T-cell (primary cell): ENCODE data around the gene L3MBTL3. TPM values are rescaled to one million over a fixed set of nuclear protein-coding genes. Genes with fewer than 3 reads are reported as not detected.
A peak's percentile ranks its signal among the peaks of the same experiment; 100 is the strongest.

Experiments used
- ATAC-seq, 4 experiments: fragments of 200-7000 bp in 3 of 4; fragments of 150-1000 bp in 1 of 4; cut with Tn5 transposase; replicated peaks in 1 of 4; 1 replicate in 3 of 4; 2 replicates in 1 of 4; pipeline ENCODE4 v1.10.0; 2021; ENCODE audit warnings: moderate library complexity in 3 of 4, mild to moderate bottlenecking in 2 of 4, moderate number of reproducible peaks in 1 of 4
- CTCF ChIA-PET, 2 donors: fragments of 300-600 bp; sonication (Branson Sonifier 250); formaldehyde crosslinking; loops; one replicate each; lab custom pipeline; 2022; ENCODE audit warnings: antibody characterized with exemption in 2 of 2; lab: Charles Lee
- POLR2A ChIA-PET, 2 donors: fragments of 300-600 bp; sonication (Branson Sonifier 250); formaldehyde crosslinking; loops; one replicate each; lab custom pipeline; 2022; ENCODE audit warnings: antibody characterized with exemption in 2 of 2; lab: Charles Lee
- DNase-seq, 35 experiments: peaks; one replicate each; pipeline versions ENCODE4 v3.0.0 to v3.0.0-alpha.2; 2013 to 2023
- H3K27ac ChIP-seq: one replicate; pipeline ENCODE4 v1.5.1; 2013; ENCODE audit warnings: low read length
- H3K27me3 ChIP-seq, 2 experiments: replicated peaks in 1 of 2; 1 replicate in 1 of 2; 2 replicates in 1 of 2; pipeline versions ENCODE4 v1.6.1 to v1.7.0; 2013; ENCODE audit warnings: low read length in 1 of 2, mixed read lengths in 1 of 2; ENCODE audit not compliant: control insufficient read depth in 2 of 2, insufficient read depth in 2 of 2; ENCODE audit errors: extremely low read depth in 1 of 2
- H3K36me3 ChIP-seq, 2 donors: 1 replicate in 1 of 2; 2 replicates in 1 of 2; pipeline versions ENCODE4 v1.6.1 to v1.7.0; 2013; ENCODE audit warnings: low read length in 1 of 2; ENCODE audit not compliant: control insufficient read depth in 2 of 2, insufficient read depth in 1 of 2; ENCODE audit errors: extremely low read depth in 1 of 2
- H3K4me1 ChIP-seq, 2 experiments: 1 replicate in 1 of 2; 2 replicates in 1 of 2; pipeline versions ENCODE4 v1.6.1 to v1.7.0; 2013; ENCODE audit warnings: low read length in 2 of 2, mixed read lengths in 1 of 2; ENCODE audit not compliant: insufficient read depth in 2 of 2, control insufficient read depth in 1 of 2; ENCODE audit errors: extremely low read depth in 1 of 2
- H3K4me3 ChIP-seq, 2 donors: 1 replicate in 1 of 2; 2 replicates in 1 of 2; pipeline versions ENCODE4 v1.5.1 to v1.7.0; 2013; ENCODE audit warnings: mild to moderate bottlenecking in 2 of 2, low read length in 1 of 2, moderate library complexity in 1 of 2; ENCODE audit not compliant: control insufficient read depth in 1 of 2; ENCODE audit errors: extremely low read depth in 1 of 2
- H3K9me3 ChIP-seq: 2 replicates; pipeline ENCODE4 v1.7.0; 2013
- H3K27ac Mint-ChIP-seq, 2 donors: one replicate each; pipeline ENCODE4 v1.8.0; 2020 to 2021; ENCODE audit warnings: mild to moderate bottlenecking in 2 of 2, mixed read lengths in 2 of 2
- H3K27me3 Mint-ChIP-seq, 2 donors: one replicate each; pipeline ENCODE4 v1.8.0; 2021 to 2022; ENCODE audit warnings: mixed read lengths in 2 of 2
- H3K36me3 Mint-ChIP-seq: one replicate; pipeline ENCODE4 v1.8.0; 2021; ENCODE audit warnings: mixed read lengths
- H3K4me1 Mint-ChIP-seq, 3 donors: one replicate each; pipeline ENCODE4 v1.8.0; 2020 to 2022; ENCODE audit warnings: mixed read lengths in 3 of 3, mild to moderate bottlenecking in 1 of 3
- H3K4me3 Mint-ChIP-seq, 3 donors: one replicate each; pipeline ENCODE4 v1.8.0; 2020 to 2022; ENCODE audit warnings: mild to moderate bottlenecking in 3 of 3, mixed read lengths in 3 of 3, moderate library complexity in 3 of 3
- H3K9me3 Mint-ChIP-seq, 3 donors: one replicate each; pipeline ENCODE4 v1.8.0; 2020 to 2022; ENCODE audit warnings: mixed read lengths in 3 of 3
- WGBS: methylation state at CpG from one replicate; pipeline ENCODE4 v1.1.5; 2013; ENCODE audit warnings: missing lambda C conversion rate; ENCODE audit not compliant: insufficient coverage; 5-methylcytosine and 5-hydroxymethylcytosine counted together
- total RNA-seq, 35 experiments: library from RNA in 6 of 35; stranded (reverse) in 6 of 35; fragments of 120-200 nt in 1 of 35; gene quantifications; one replicate each; pipeline versions ENCODE4 v1.2.1 to v1.2.4 and lab custom pipeline; 2013 to 2026

Gene L3MBTL3
- total RNA-seq (10 to 100 TPM; 22.5 to 52.8 (median 30.4) TPM), total RNA-seq (lab: John Stamatoyannopoulos, UW) (20.6 to 62.4 (median 42.7) reads per million in 29 experiments)
- 24.7 TPM for total RNA-seq (2013)

- H3K36me3 Mint-ChIP-seq, result peaks cover 2% of the 10 kb centered on the region
- no peaks in the 10 kb centered on the region for H3K27me3 ChIP-seq
- no peaks in the 10 kb centered on the region for H3K9me3 ChIP-seq
- peak within 1 kb of the TSS; percentile 79 for H3K27ac ChIP-seq
- ATAC-seq (peak; percentile 76 to 82 (median 76)), DNase-seq (peak; percentile 74 to 93 (median 85))
- H3K27ac Mint-ChIP-seq, result peak within 1 kb of the TSS; percentile 99
- peaks cover 6 to 9% of the 10 kb centered on the region in 2 experiments for H3K4me1 ChIP-seq
- no peaks in the 10 kb centered on the region for H3K27me3 Mint-ChIP-seq
- peaks cover 23 to 27% (median 25%) of the 10 kb centered on the region in 3 donors for H3K4me1 Mint-ChIP-seq
- WGBS, result under 1% methylated on average over 12 of the region's 27 CpGs
- CTCF ChIA-PET, result interaction anchor here in 1 of 2 donors (1.3 kb wide), 1 partner anchor 80 kb away, joined by 4 read pairs; no protein-coding TSS in a partner anchor
- H3K36me3 ChIP-seq, result no peaks in the 10 kb centered on the region
- peak within 1 kb of the TSS; percentile 94 to 99 for H3K4me3 ChIP-seq
- POLR2A ChIA-PET, result no interaction called here
- peak within 1 kb of the TSS; percentile 100 for H3K4me3 Mint-ChIP-seq
- no peaks in the 10 kb centered on the region for H3K9me3 Mint-ChIP-seq
Observed at GRCh38 chr6:130018292-130018743, at the start of gene L3MBTL3. Gene L3MBTL3, plus strand, starts transcription at chr6:130018581. Its CDS starts 24,119 bp downstream, at chr6:130042700.

GRCh38 chr6:129969064-129969463 lies 49.3 kb upstream of the L3MBTL3 start:
- H3K36me3 ChIP-seq, result no peaks in the 10 kb centered on the region
- H3K36me3 Mint-ChIP-seq, result peaks cover 6% of the 10 kb centered on the region
- H3K27me3 ChIP-seq, result no peaks in the 10 kb centered on the region
- no peak overlapping the region for H3K4me3 Mint-ChIP-seq
- no peak overlapping the region for H3K27ac ChIP-seq
- H3K4me3 ChIP-seq, result no peak overlapping the region
- 86% methylated on average over 1 of the region's 2 CpGs for WGBS
- no peaks in the 10 kb centered on the region for H3K4me1 Mint-ChIP-seq
- H3K9me3 ChIP-seq, result no peaks in the 10 kb centered on the region
- DNase-seq, result no peak
- no peaks in the 10 kb centered on the region for H3K4me1 ChIP-seq
- ATAC-seq, result no peak
- peaks cover 8 to 15% of the 10 kb centered on the region in 2 donors for H3K27me3 Mint-ChIP-seq
- CTCF ChIA-PET, result interaction anchor here in 1 of 2 donors (0.8 kb wide), 1 partner anchor 13 kb away, joined by 3 read pairs; no protein-coding TSS in a partner anchor
- peaks cover 0 to 4% (median 2%) of the 10 kb centered on the region in 3 donors for H3K9me3 Mint-ChIP-seq
- POLR2A ChIA-PET, result no interaction called here
- H3K27ac Mint-ChIP-seq, result no peak overlapping the region

DNA sequence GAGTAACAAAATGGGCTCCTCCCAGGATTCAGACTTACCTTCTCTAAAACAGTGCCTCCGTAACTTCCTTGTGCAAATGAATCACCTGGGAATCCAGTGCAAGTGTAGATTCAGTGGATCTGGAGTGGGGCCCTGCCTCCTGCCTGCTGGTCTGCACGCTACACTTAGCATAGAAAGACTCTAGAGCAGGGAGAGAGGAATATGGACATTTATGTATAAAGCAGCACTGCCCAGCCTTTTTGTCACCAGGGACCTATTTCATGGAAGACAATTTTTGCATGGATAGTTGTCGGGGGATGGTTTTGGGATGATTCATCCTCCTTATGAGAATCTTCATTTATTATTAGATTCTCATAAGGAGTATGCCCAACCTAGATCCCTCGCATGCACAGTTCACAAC lies 42.3 kb upstream of the L3MBTL3 start:
- no peak for DNase-seq
- no peak overlapping the region for H3K4me3 Mint-ChIP-seq
- H3K36me3 Mint-ChIP-seq, result peaks cover 9% of the 10 kb centered on the region
- Histone ChIP-seq H3K4me3 (no peak overlapping the region), H3K4me1 (no peaks in the 10 kb centered on the region), H3K27ac (no peak overlapping the region), H3K27me3 (no peaks in the 10 kb centered on the region), H3K9me3 (no peaks in the 10 kb centered on the region), H3K36me3 (no peaks in the 10 kb centered on the region)
- ChIA-PET CTCF (no interaction called here), POLR2A (no interaction called here)
- no peak overlapping the region for H3K27ac Mint-ChIP-seq
- H3K27me3 Mint-ChIP-seq, result peaks cover under 1 to 1% of the 10 kb centered on the region in 2 donors
- WGBS, result 100% methylated on average over 1 of the region's 4 CpGs
- H3K4me1 Mint-ChIP-seq, result no peaks in the 10 kb centered on the region
- ATAC-seq, result no peak
- H3K9me3 Mint-ChIP-seq, result peaks cover 8 to 26% (median 14%) of the 10 kb centered on the region in 3 donors

DNA sequence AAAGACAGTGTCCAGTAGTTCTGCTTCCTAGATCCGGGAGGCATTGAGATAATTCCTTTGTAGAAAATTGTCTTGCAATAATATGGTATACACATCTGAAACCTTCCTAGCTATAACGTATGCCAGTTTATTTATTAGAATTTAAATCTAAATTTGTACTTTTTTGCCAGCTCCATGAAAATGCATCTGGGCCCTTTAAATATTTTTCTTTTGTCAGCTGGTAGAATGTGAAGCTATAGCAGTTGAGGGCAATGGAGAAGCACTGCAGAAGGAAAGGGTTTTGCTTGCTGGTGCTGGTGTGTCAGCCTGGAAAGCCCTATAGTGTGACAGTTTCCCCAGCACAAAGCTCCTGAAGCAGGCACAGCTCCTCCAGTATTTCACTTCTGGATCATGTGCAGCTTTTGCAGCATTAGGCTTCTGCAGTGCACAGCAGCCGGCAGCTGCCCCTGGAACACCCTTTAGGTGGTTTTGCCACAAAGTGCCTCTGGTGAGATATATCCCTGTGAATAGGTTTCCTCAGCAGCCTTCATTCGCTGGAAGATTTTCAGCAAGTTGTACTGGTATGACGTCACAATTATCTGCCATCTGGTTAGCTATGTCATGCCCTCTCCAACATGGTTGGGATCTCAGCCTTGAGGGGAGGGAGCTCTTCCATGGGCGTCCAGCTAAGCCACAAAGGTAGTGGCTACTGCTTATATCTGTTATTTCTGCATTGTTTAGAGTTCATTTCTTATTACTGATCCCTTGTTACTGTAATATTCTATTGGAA lies 40.0 kb upstream of the L3MBTL3 start:
- H3K27ac Mint-ChIP-seq, result no peak overlapping the region
- peaks cover 0 to 3% of the 10 kb centered on the region in 2 donors for H3K27me3 Mint-ChIP-seq
- H3K9me3 Mint-ChIP-seq, result peaks cover 8 to 26% (median 14%) of the 10 kb centered on the region in 3 donors
- ChIA-PET CTCF (no interaction called here), POLR2A (no interaction called here)
- ATAC-seq, result no peak
- 100% methylated on average over 1 of the region's 6 CpGs for WGBS
- Histone ChIP-seq H3K9me3 (no peaks in the 10 kb centered on the region), H3K36me3 (no peaks in the 10 kb centered on the region), H3K4me3 (no peak overlapping the region), H3K4me1 (no peaks in the 10 kb centered on the region), H3K27ac (no peak overlapping the region), H3K27me3 (no peaks in the 10 kb centered on the region)
- H3K4me1 Mint-ChIP-seq, result no peaks in the 10 kb centered on the region
- no peak for DNase-seq
- H3K4me3 Mint-ChIP-seq, result no peak overlapping the region
- H3K36me3 Mint-ChIP-seq, result peaks cover 9% of the 10 kb centered on the region

DNA sequence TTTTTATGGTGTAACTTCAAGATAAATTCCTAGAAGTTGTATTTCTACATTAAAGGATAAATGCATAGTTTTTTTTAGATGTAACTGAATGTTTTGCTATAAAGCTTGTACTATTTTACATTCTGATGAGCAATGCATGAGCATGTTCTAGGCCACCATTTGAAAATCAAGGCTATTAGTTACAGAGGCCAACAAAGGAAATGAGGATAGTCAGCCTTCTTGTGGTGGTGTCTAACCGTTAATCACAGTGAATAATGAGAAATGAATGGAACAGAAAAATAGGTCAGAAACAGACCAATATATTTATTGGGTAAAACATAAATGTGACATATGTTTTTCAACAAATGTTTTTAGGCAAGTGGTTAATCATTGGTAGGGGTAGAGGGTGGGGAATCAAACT lies 37.6 kb upstream of the L3MBTL3 start:
- Mint-ChIP-seq H3K9me3 (peaks cover 8 to 26% (median 14%) of the 10 kb centered on the region in 3 donors), H3K4me3 (no peak overlapping the region), H3K4me1 (no peaks in the 10 kb centered on the region), H3K27me3 (peaks cover 0 to 3% of the 10 kb centered on the region in 2 donors), H3K36me3 (peaks cover 9% of the 10 kb centered on the region), H3K27ac (no peak overlapping the region)
- Histone ChIP-seq H3K27ac (no peak overlapping the region), H3K36me3 (no peaks in the 10 kb centered on the region), H3K4me1 (no peaks in the 10 kb centered on the region), H3K4me3 (no peak overlapping the region), H3K9me3 (no peaks in the 10 kb centered on the region), H3K27me3 (no peaks in the 10 kb centered on the region)
- WGBS, result 100% methylated on average over 1 of the region's 1 CpG
- DNase-seq (no peak), ATAC-seq (no peak)
- CTCF ChIA-PET, result interaction anchor here in 1 of 2 donors (0.5 kb wide), 1 partner anchor 314 kb away, joined by 3 read pairs; no protein-coding TSS in a partner anchor
- POLR2A ChIA-PET, result no interaction called here

DNA sequence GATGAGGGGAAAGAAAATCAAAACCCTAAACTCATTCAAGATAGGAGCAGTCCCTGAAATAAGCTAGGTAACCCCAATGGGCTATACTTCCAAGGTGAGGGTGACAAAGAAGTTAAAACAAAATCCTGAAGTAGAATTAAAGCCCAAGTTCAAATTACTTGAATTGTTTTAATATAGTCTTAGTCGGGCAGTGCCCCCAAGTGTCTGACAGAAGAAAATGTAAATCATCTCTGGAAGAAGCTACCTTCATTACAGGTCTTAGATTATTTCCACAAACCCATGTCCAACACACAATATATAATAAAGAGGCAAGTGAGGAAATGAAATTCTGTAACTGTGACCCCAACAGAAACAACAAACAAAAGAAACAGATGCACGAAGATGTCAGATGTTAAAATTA lies 36.8 kb upstream of the L3MBTL3 start:
- no peak overlapping the region for H3K4me3 ChIP-seq
- ChIA-PET CTCF (interaction anchor here in 1 of 2 donors (1.0 to 1.3 kb wide), 2 partner anchors 13 to 40 kb away, joined by 3 to 5 read pairs; no protein-coding TSS in a partner anchor), POLR2A (interaction anchor here in 1 of 2 donors (0.5 kb wide), 1 partner anchor 510 kb away, joined by 3 read pairs; no protein-coding TSS in a partner anchor)
- ATAC-seq (no peak), DNase-seq (no peak)
- Mint-ChIP-seq H3K4me3 (no peak overlapping the region), H3K36me3 (peaks cover 9% of the 10 kb centered on the region), H3K9me3 (peaks cover 8 to 26% (median 14%) of the 10 kb centered on the region in 3 donors), H3K27ac (no peak overlapping the region), H3K4me1 (no peaks in the 10 kb centered on the region), H3K27me3 (peaks cover 0 to 3% of the 10 kb centered on the region in 2 donors)
- H3K36me3 ChIP-seq, result no peaks in the 10 kb centered on the region
- H3K9me3 ChIP-seq, result no peaks in the 10 kb centered on the region
- no peaks in the 10 kb centered on the region for H3K4me1 ChIP-seq
- H3K27ac ChIP-seq, result no peak overlapping the region
- no CpG with 5 or more reads among the region's 2 CpGs for WGBS
- no peaks in the 10 kb centered on the region for H3K27me3 ChIP-seq
